ENCODE results near the gene IGF2.
"Not testable (repeated sequence)": the region's sequence is repeated elsewhere in the genome, so short reads cannot be mapped to it uniquely, and the experiment has no call there.

The IGF2 gene

GRCh38 chr11:2127482-2128129 is 11.6 kb downstream of the IGF2 start:
- no peak overlapping the region for H3K4me3 ChIP-seq (ENCODE audit: low read depth, low read length)
- TF ChIP-seq CTCF (IDR thresholded peaks at IDR 0.05; ENCODE audit: low read depth, low read length) = no peak

- H3K4me3 ChIP-seq (ENCODE audit: low read depth, low read length) = no peak overlapping the region
- no peak for TF ChIP-seq CTCF (IDR thresholded peaks at IDR 0.05; ENCODE audit: low read depth, low read length)
These were observed 12.6 kb downstream of the IGF2 start for GRCh38 chr11:2126520-2127085.

- H3K4me3 ChIP-seq (ENCODE audit: low read depth, low read length) = not testable (repeated sequence)
These were observed 14.3 kb downstream of the IGF2 start for GRCh38 chr11:2124736-2125484.

GRCh38 chr11:2123628-2123960 is 15.6 kb downstream of the IGF2 start:
- no peak for TF ChIP-seq CTCF (IDR thresholded peaks at IDR 0.05; ENCODE audit: low read depth, low read length)
- no peak overlapping the region for H3K4me3 ChIP-seq (ENCODE audit: low read depth, low read length)

- no peak for TF ChIP-seq CTCF (IDR thresholded peaks at IDR 0.05; ENCODE audit: low read depth, low read length)
- no peak overlapping the region for H3K4me3 ChIP-seq (ENCODE audit: low read depth, low read length)
These were observed 16.1 kb downstream of the IGF2 start for GRCh38 chr11:2122907-2123627.

GRCh38 chr11:2122222-2122906 is 16.8 kb downstream of the IGF2 start:
- TF ChIP-seq CTCF (IDR thresholded peaks at IDR 0.05; ENCODE audit: low read depth, low read length) = no peak
- H3K4me3 ChIP-seq (ENCODE audit: low read depth, low read length) = 0 out of 2 replicates have a peak overlapping the region, but pooled peaks have one; percentile 8
